Islet of Langerhans (tissue), 1 donor: ENCODE results near the gene NCBP1.
"Not testable (repeated sequence)": the region's sequence is repeated elsewhere in the genome, so short reads cannot be mapped to it uniquely, and the experiment has no call there.

Source experiments
- FAIRE-seq: peaks from one replicate; lab custom pipeline; 2011; peaks lifted over from hg19 to GRCh38; lab: Jason Lieb, UNC

Gene NCBP1

DNA sequence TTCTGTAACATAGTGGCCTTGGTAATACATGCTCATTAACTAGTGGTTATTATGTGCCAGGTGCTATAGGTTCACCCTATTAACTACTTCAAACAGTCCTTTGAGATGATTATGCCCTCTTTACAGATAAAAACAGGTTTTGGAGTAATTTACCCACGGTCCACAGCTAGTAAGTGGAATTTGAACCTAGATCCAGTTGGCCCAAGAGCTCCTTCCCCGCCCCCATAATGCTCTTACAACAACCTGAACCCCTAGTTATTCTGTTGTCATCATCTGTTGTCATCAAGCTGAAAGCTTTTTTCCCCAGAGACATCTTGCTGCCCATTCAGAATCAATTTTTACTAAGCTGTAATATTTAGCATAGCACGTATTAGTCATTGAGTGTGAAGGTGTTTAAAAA lies 40.3 kb downstream of the NCBP1 start:
- FAIRE-seq: peak; percentile 87

DNA sequence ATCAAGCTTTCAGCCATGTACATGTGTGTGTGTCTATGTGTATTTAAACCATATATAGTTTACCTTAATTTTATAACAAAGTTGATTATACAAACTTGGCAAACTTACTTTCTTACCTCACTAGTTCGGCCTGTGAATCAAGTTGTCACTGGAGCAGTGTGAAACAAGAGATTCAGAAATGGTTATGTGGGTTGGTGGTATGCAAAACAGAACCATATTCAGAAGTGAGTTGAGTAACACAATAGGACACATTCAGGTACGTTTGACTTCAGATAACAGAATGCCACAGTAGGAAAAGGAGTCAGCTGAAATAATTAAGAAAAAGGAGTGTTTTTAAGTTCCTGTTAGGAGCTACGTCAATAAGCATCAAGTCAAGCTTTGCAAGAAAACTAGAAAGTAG lies 42.0 kb downstream of the NCBP1 start:
- no peak for FAIRE-seq

DNA sequence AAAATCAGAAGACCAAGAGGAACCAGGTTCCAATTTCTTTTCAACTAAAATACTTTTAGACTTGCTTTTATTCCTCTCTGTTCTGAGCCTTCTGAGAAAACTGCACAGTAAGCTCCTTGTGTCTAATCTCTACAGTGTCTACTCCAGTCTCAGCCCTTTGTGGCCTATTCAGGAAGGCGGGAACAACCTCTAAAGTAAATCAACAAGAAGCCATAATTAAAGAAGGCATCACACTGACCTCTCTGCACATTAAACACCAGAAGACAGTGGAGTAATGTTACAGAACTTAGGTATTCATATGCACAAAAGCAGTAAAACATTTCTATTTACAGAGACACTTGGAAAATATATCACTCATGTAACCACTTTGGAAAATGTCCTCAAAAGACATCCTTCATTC lies 48.6 kb downstream of the NCBP1 start:
- FAIRE-seq: no peak

GRCh38 chr9:97688654-97689053 lies 55.0 kb downstream of the NCBP1 start:
- no peak for FAIRE-seq

DNA sequence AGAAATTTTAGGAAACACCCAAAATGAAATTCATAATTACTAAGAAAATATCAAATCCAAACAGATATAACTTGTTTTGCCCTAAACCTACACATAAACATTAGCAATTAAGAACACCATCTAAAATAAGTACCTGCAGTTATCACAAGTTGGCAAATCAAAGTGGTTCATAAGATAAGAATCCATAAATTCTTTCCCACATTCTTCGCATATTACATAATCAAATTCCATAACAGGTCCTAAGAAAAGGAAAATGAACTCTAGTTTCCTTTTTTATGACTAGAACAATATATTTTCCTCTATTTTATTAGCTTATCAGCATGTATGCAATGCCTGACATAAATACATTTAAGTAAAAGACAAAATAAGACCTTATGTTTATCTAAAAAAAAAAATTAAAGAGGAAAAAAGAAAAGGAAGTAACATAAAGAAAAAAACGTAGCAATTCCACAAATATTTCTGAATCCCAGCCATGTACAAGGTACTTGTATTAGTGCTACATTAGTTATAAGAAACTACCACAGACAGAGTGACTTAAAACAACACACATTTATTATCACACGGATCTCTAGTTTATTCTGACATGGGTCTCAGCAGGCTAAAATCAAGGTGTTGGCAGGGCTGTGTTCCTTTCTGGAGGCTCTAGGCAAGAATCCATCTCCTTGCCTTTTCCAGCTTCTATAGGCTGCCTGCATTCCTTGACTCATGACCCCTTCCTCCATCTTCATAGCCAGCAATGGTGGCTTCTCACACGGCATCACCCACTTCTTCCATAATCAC lies 56.0 kb downstream of the NCBP1 start:
- FAIRE-seq: no peak

GRCh38 chr9:97694769-97695168 lies 61.1 kb downstream of the NCBP1 start:
- no peak for FAIRE-seq

- FAIRE-seq: no peak
These were observed 61.8 kb downstream of the NCBP1 start for GRCh38 chr9:97695390-97695789.

- FAIRE-seq: no peak
These were observed 62.6 kb downstream of the NCBP1 start for GRCh38 chr9:97695995-97696802.

DNA sequence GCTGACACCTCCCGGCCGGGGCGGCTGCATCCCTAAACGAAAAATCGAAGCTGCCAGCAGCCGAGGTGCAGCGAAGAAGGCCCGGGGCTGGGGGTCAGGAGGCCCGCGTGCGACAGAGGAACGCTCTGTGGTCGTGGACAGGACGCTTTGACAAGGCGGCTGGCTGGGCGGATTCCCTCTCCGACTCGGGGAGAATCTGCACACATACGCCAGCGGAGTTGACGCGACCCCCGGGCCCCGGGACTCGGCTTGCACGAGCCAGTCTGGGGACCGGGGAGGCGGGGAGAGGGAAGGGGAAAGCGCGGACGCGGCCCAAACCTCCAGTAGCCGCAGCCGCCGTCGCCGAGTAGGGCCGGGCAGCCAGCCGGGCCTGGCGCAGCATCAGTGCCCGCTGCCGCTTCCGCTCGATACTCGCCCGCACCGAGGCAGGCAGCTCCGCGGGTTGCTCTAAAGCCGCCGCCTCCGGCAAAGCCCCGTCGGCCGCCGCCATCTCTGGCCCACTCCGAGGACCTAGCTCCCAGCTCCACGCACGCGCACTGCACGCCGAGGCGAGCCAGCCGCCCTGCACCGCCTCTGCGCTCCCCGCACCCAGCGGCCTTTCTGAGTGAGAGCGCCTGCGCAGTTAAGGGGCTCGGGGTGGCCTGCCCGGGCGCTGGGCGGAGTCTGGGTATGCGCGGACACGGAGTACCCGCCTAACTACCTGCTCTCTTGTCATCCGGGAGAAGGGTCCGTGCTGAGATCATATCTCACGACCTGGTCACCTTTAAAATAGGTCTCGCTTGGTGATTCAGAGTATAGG lies 63.4 kb downstream of the NCBP1 start, which contains the start of gene XPA:
Gene XPA, minus strand, starts transcription at position 538 of the 799 bp plus-strand sequence. Its CDS starts 48 bp downstream, at position 490.
- FAIRE-seq: no peak

- no peak for FAIRE-seq
These were observed 64.2 kb downstream of the NCBP1 start for GRCh38 chr9:97697837-97698236.

DNA sequence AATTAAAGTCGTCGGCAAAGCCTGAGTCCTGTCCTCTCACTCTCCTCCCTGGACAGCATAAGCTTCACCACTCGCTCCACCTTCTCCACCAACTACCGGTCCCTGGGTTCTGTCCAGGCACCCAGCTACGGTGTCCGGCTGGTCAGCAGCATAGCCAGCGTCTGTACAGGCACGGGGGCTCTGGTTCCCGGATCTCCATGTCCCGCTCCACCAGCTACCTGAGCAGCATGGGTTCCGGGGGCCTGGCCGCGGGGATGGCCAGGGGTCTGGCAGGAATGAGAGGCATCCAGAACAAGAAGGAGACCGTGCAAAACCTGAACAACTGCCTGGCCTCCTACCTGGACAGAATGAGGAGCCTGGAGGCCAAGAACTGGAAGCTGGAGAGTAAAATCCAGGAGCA lies 65.2 kb downstream of the NCBP1 start:
- no peak for FAIRE-seq

GRCh38 chr9:97699281-97699680 lies 65.7 kb downstream of the NCBP1 start:
- not testable (repeated sequence) for FAIRE-seq

- FAIRE-seq: not testable (repeated sequence)
These were observed 66.2 kb downstream of the NCBP1 start for GRCh38 chr9:97699824-97700223.

GRCh38 chr9:97703437-97704344 lies 70.1 kb downstream of the NCBP1 start:
- FAIRE-seq: no peak

GRCh38 chr9:97704345-97704677 lies 70.7 kb downstream of the NCBP1 start:
- FAIRE-seq: peak; percentile 84

DNA sequence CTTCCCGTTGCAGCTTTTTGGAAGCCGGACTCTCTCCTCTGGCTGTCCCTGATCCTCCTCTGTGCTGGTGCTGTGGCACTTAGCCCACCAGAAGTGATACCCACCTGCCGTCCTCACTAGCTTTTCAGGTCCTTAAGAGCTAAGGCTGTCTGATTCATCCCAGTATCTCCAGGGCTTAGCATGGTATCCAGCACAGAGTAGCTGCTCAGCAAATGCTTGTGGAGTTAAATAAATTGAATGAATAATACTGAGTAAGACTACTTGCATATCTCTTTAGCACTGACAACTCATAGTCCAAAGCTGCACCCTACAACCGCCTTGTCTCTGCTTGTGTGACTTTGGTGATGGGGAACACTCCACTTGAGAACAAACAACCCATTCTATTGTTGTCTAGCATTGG lies 71.2 kb downstream of the NCBP1 start:
- no peak for FAIRE-seq

GRCh38 chr9:97705354-97705950 lies 71.8 kb downstream of the NCBP1 start:
- no peak for FAIRE-seq

- no peak for FAIRE-seq
These were observed 72.6 kb downstream of the NCBP1 start for GRCh38 chr9:97706246-97706645.

DNA sequence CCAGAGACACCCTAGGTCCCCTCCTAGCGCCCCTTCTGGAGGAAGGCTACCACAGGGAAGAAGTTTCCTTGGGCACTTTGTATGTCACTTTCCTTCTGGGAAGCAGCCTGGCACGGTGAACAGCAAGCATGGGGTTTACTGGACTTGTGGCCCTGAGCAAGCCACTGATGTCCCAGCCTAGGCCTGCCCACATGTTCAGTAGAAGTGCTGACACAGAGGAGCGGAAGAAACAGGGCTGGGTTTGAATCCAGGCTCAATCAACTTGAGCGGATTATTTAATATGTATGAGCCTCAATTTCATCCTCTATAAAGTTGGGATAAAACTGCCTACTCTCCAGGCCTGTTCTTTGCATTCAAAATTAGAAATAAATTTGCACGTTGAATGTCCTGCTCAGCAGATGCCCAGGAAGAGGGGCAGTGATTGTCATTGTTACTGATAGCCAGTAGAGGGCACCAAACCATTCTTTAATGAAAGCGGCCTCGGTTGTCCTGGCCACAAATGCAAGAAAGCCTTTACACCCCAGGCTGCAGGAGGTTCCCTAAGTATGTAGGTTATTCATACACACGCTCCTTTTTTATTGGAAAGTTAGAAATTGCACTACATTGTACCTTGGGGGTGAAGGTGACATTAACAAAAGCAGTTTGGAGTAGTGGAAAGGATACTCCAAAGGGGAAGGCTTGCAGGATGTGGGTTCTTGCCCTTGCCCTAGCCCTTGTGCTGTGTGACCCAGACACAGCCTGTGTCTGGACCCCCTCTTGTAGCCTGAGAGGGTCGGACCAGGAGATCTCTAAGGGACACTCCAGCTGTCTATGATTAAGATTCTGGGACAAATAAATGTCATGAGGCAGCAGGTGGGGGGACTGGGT lies 77.0 kb downstream of the NCBP1 start:
- FAIRE-seq: peak; percentile 56

GRCh38 chr9:97711223-97711626 lies 77.6 kb downstream of the NCBP1 start:
- no peak for FAIRE-seq
